MM.1S (cell line): ENCODE measurements around the gene LBH.

Experiments
- DNase-seq: peaks from one replicate; pipeline ENCODE4 v3.0.0-alpha.2; 2015
- H2AFZ ChIP-seq: fragments of 300-600 bp; sonication (generic); 2 replicates; pipeline ENCODE4 v1.6.0; 2016; ENCODE audit warnings: antibody characterized with exemption, low read length
- H3F3A ChIP-seq: fragments of 300-600 bp; sonication (generic); 2 replicates; pipeline ENCODE4 v1.6.1; 2016; ENCODE audit warnings: mild to moderate bottlenecking, antibody characterized with exemption, low read length, moderate library complexity, mixed read lengths; ENCODE audit not compliant: insufficient read depth
- H3K27ac ChIP-seq: fragments of 300-600 bp; sonication (generic); 2 replicates; pipeline ENCODE4 v1.5.1; 2016; ENCODE audit warnings: mild to moderate bottlenecking, low read length
- H3K27me3 ChIP-seq: fragments of 300-600 bp; sonication (generic); replicated peaks from 2 replicates; pipeline ENCODE4 v1.6.0; 2016; ENCODE audit warnings: low read length; ENCODE audit not compliant: insufficient read depth
- H3K36me3 ChIP-seq: fragments of 300-600 bp; sonication (generic); replicated peaks from 2 replicates; pipeline ENCODE4 v1.6.1; 2016; ENCODE audit warnings: mild to moderate bottlenecking, low read length, mixed read lengths; ENCODE audit not compliant: insufficient read depth
- H3K4me1 ChIP-seq: fragments of 300-600 bp; sonication (generic); 2 replicates; pipeline ENCODE4 v1.6.1; 2016; ENCODE audit warnings: low read length, mixed read lengths
- H3K4me2 ChIP-seq: fragments of 300-600 bp; sonication (generic); 2 replicates; pipeline ENCODE4 v1.6.0; 2016; ENCODE audit warnings: low read depth, low read length
- H3K4me3 ChIP-seq: fragments of 300-600 bp; sonication (generic); 2 replicates; pipeline ENCODE4 v1.5.1; 2016; ENCODE audit warnings: low read length, mixed read lengths
- H3K79me2 ChIP-seq: fragments of 300-600 bp; sonication (generic); 2 replicates; pipeline ENCODE4 v1.6.1; 2016; ENCODE audit warnings: mixed run types, low read length, mixed read lengths
- H3K9ac ChIP-seq: fragments of 300-600 bp; sonication (generic); 2 replicates; pipeline ENCODE4 v1.6.1; 2016; ENCODE audit warnings: low read length, mixed read lengths
- H3K9me2 ChIP-seq: fragments of 300-600 bp; sonication (generic); replicated peaks from 2 replicates; pipeline ENCODE4 v1.6.1; 2016; ENCODE audit warnings: mild to moderate bottlenecking, low read length, mixed read lengths; ENCODE audit not compliant: insufficient read depth
- H3K9me3 ChIP-seq: fragments of 300-600 bp; sonication (generic); replicated peaks from 2 replicates; pipeline ENCODE4 v1.6.1; 2016; ENCODE audit warnings: mild to moderate bottlenecking, low read length, mixed read lengths; ENCODE audit not compliant: insufficient read depth
- H4K20me1 ChIP-seq: fragments of 300-600 bp; sonication (generic); 2 replicates; pipeline ENCODE4 v1.6.1; 2016; ENCODE audit warnings: mild to moderate bottlenecking, low read length, moderate library complexity, mixed read lengths; ENCODE audit not compliant: insufficient read depth
- CTCF ChIP-seq: fragments of 300-600 bp; sonication (generic); IDR thresholded peaks from 2 replicates; pipeline ENCODE4 v1.5.1; 2016; ENCODE audit warnings: antibody characterized with exemption, low read length, mixed read lengths
- EZH2 ChIP-seq: fragments of 300-600 bp; sonication (generic); optimal IDR thresholded peaks from 2 replicates; pipeline ENCODE3; 2017; ENCODE audit warnings: low read depth, mild to moderate bottlenecking, antibody characterized with exemption, low read length, mixed read lengths
- EZH2phosphoT487 ChIP-seq: fragments of 300-600 bp; sonication (generic); IDR thresholded peaks from 2 replicates; pipeline ENCODE4 v1.6.1; 2018; ENCODE audit warnings: antibody characterized with exemption, low read length

Gene LBH

GRCh38 chr2:30300456-30301221, 69.3 kb downstream of the LBH start:
- Histone ChIP-seq H3K36me3 (no peaks in the 10 kb centered on the region), H3K27ac (no peak overlapping the region), H2AFZ (no peak overlapping the region), H3K4me3 (no peak overlapping the region), H3K9me2 (no peaks in the 10 kb centered on the region), H3K4me2 (no peak overlapping the region), H3F3A (no peaks in the 10 kb centered on the region), H3K4me1 (no peaks in the 10 kb centered on the region), H3K79me2 (no peaks in the 10 kb centered on the region), H3K9me3 (no peaks in the 10 kb centered on the region), H3K9ac (no peak overlapping the region), H4K20me1 (no peaks in the 10 kb centered on the region), H3K27me3 (no peaks in the 10 kb centered on the region)
- TF ChIP-seq EZH2phosphoT487, result no peak
- TF ChIP-seq EZH2, result no peak
- no peak for TF ChIP-seq CTCF
- no peak for DNase-seq

GRCh38 chr2:30301551-30301950, 70.2 kb downstream of the LBH start:
- Histone ChIP-seq H4K20me1 (no peaks in the 10 kb centered on the region), H3K9me2 (no peaks in the 10 kb centered on the region), H3K4me1 (no peaks in the 10 kb centered on the region), H3K9me3 (no peaks in the 10 kb centered on the region), H3K79me2 (no peaks in the 10 kb centered on the region), H3K27ac (no peak overlapping the region), H3F3A (no peaks in the 10 kb centered on the region), H3K36me3 (no peaks in the 10 kb centered on the region), H2AFZ (no peak overlapping the region), H3K9ac (no peak overlapping the region), H3K4me3 (no peak overlapping the region), H3K27me3 (no peaks in the 10 kb centered on the region), H3K4me2 (no peak overlapping the region)
- DNase-seq, result no peak
- TF ChIP-seq EZH2phosphoT487 (no peak), CTCF (no peak), EZH2 (no peak)

- Histone ChIP-seq H3K9me2 (no peaks in the 10 kb centered on the region), H3K9me3 (no peaks in the 10 kb centered on the region), H3K4me1 (no peaks in the 10 kb centered on the region), H3K4me2 (no peak overlapping the region), H3K4me3 (no peak overlapping the region), H3F3A (no peaks in the 10 kb centered on the region), H3K79me2 (no peaks in the 10 kb centered on the region), H3K27ac (no peak overlapping the region), H3K27me3 (no peaks in the 10 kb centered on the region), H2AFZ (no peak overlapping the region), H3K9ac (no peak overlapping the region), H4K20me1 (no peaks in the 10 kb centered on the region), H3K36me3 (no peaks in the 10 kb centered on the region)
- DNase-seq, result no peak
- TF ChIP-seq EZH2 (no peak), CTCF (no peak), EZH2phosphoT487 (no peak)
Observed at GRCh38 chr2:30302566-30302965, 71.2 kb downstream of the LBH start.
